ENCODE results near the gene SNX20. TPM values are rescaled to one million over a fixed set of nuclear protein-coding genes. Genes with fewer than 3 reads are reported as not detected.
A peak's percentile ranks its signal among the peaks of the same experiment; 100 is the strongest.

SNX20 gene
- total RNA-seq, 6 experiments from 2014 or later, result 0.31 to 1.9 (median 0.71) TPM

- intact Hi-C loops (cut with DNase I), result no loop called here
- WGBS (ENCODE audit: insufficient coverage, low coverage, low lambda C conversion rate, missing lambda C conversion rate), result 16% methylated on average over 4 of the region's 5 CpGs
- no peak for TF ChIP-seq POLR2A (IDR thresholded peaks at IDR 0.05)
- Histone ChIP-seq H3K36me3 (no peaks in the 10 kb centered on the region), H3K27ac (peak overlapping the region; percentile 12 to 85 (median 84)), H3K4me3 (no peak overlapping the region), H3K4me1 (peaks cover 3 to 40% (median 14%) of the 10 kb centered on the region in 4 donors), H3K9me3 (no peaks in the 10 kb centered on the region), H3K27me3 (no peaks in the 10 kb centered on the region)
- ATAC-seq (peak in 1 of 4 donors; percentile 1), DNase-seq (no peak)
These were observed 15.0 kb upstream of the SNX20 start for GRCh38 chr16:50696126-50696525.

- H3K9me3 ChIP-seq, result no peaks in the 10 kb centered on the region
- DNase-seq, result peak; percentile 70 to 87 (median 82)
- intact Hi-C loops (cut with DNase I), result no loop called here
- H3K4me3 ChIP-seq, result no peak overlapping the region
- 82% methylated on average over 9 of the region's 9 CpGs for WGBS (ENCODE audit: insufficient coverage, low coverage, low lambda C conversion rate, missing lambda C conversion rate)
- H3K27ac ChIP-seq, result peak overlapping the region; percentile 12 to 85 (median 84)
- TF ChIP-seq CTCF (IDR thresholded peaks at IDR 0.05) (no peak), POLR2A (IDR thresholded peaks at IDR 0.05) (peak; percentile 48)
- ATAC-seq, result peak; percentile 59 to 78 (median 65)
- H3K4me1 ChIP-seq, result peaks cover 3 to 40% (median 14%) of the 10 kb centered on the region in 4 donors
- H3K27me3 ChIP-seq, result no peaks in the 10 kb centered on the region
- H3K36me3 ChIP-seq, result no peaks in the 10 kb centered on the region
These were observed 14.2 kb upstream of the SNX20 start for GRCh38 chr16:50695017-50696000.

DNA sequence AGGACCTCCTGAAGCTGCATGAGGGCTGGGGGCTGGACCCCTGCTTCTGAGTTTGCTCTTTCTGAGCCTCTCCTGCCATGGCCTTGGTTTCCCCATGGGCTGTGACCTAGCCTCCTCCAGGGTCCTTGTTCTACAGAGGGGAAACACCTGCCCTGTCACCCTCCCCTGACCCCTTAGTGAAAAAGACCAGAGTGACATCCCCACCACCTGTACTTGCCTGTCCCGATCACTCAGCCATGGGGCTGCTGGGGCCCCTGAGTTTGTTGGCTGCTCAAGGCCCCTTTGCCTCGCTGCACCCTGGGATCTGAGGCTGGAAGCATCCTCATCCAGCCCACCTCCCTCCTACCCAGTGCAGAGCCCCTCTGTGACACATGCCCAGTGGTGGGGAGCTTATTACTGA, 13.1 kb upstream of the SNX20 start:
- H3K27me3 ChIP-seq, result no peaks in the 10 kb centered on the region
- H3K36me3 ChIP-seq, result no peaks in the 10 kb centered on the region
- H3K9me3 ChIP-seq, result no peaks in the 10 kb centered on the region
- H3K4me3 ChIP-seq, result peak overlapping the region in 1 of 3 donors; percentile 45
- DNase-seq (no peak), ATAC-seq (no peak)
- intact Hi-C loops (cut with DNase I), result no loop called here
- no CpG with 5 or more reads among the region's 2 CpGs for WGBS (ENCODE audit: insufficient coverage, low coverage, low lambda C conversion rate, missing lambda C conversion rate)
- TF ChIP-seq CTCF (IDR thresholded peaks at IDR 0.05), result no peak
- H3K4me1 ChIP-seq, result peaks cover 3 to 35% (median 14%) of the 10 kb centered on the region in 4 donors
- H3K27ac ChIP-seq, result no peak overlapping the region

- no peaks in the 10 kb centered on the region for H3K36me3 ChIP-seq
- intact Hi-C loops (cut with DNase I), result no loop called here
- DNase-seq (peak in 1 of 3 donors; percentile 53), ATAC-seq (peak; percentile 5 to 53 (median 39))
- H3K4me3 ChIP-seq, result peak within 1 kb of the TSS; percentile 41 to 48 (median 45)
- WGBS (ENCODE audit: insufficient coverage, low coverage, low lambda C conversion rate, missing lambda C conversion rate), result 35% methylated on average over 12 of the region's 56 CpGs
- H3K4me1 ChIP-seq, result peaks cover 3 to 29% (median 14%) of the 10 kb centered on the region in 4 donors
- peak within 1 kb of the TSS in 2 of 3 donors; percentile 10 to 29 for H3K27ac ChIP-seq
- no peaks in the 10 kb centered on the region for H3K27me3 ChIP-seq
- TF ChIP-seq CTCF (IDR thresholded peaks at IDR 0.05), result no peak
- peak; percentile 48 for TF ChIP-seq POLR2A (IDR thresholded peaks at IDR 0.05)
- H3K9me3 ChIP-seq, result no peaks in the 10 kb centered on the region
These were observed 12.1 kb upstream of the SNX20 start, which contains the start of gene NOD2 for GRCh38 chr16:50692999-50693781. TSS of gene NOD2 (plus strand) at chr16:50693606. CDS start at chr16:50699496, 5,890 bp downstream.
